Caco-2 (cell line): ENCODE measurements around the gene TMEM151A. TPM values are rescaled to one million over a fixed set of nuclear protein-coding genes. Genes with fewer than 3 reads are reported as not detected.

Experiments used
- BruUV-seq: library from RNA; stranded (reverse); fragments of 400-500 nt; replicated peaks from 2 replicates; lab custom pipeline; 2021; lab: Mats Ljungman, UMichigan
- CTCF ChIA-PET: fragments of 300-600 bp; sonication (Branson Sonifier 250); formaldehyde crosslinking; loops from one replicate; lab custom pipeline; 2022; ENCODE audit warnings: antibody characterized with exemption; lab: Charles Lee
- POLR2A ChIA-PET: fragments of 300-600 bp; sonication (Branson Sonifier 250); formaldehyde crosslinking; loops from one replicate; lab custom pipeline; 2022; ENCODE audit warnings: antibody characterized with exemption; lab: Charles Lee
- DNase-seq, 2 experiments: peaks; one replicate each; pipeline versions ENCODE4 v3.0.0 to v3.0.0-alpha.2; 2020 to 2022
- H3K27me3 ChIP-seq: replicated peaks from 2 replicates; pipeline ENCODE4 v1.6.0; 2011; ENCODE audit warnings: low read length; ENCODE audit not compliant: control insufficient read depth, insufficient read depth
- H3K36me3 ChIP-seq: 2 replicates; pipeline ENCODE4 v1.5.1; 2011; ENCODE audit warnings: low read length; ENCODE audit not compliant: control insufficient read depth, insufficient read depth
- H3K4me1 ChIP-seq: fragments of 250-450 bp; sonication (Bioruptor Pico); 2 replicates; pipeline ENCODE4 v1.5.1; 2020; ENCODE audit warnings: mild to moderate bottlenecking
- H3K4me3 ChIP-seq: 2 replicates; pipeline ENCODE4 v1.5.1; 2011; ENCODE audit warnings: low read depth, mild to moderate bottlenecking, control low read depth, low read length
- H3K9me3 ChIP-seq: fragments of 250-450 bp; sonication (Bioruptor Pico); 2 replicates; pipeline ENCODE4 v1.5.1; 2020; ENCODE audit warnings: mild to moderate bottlenecking, moderate library complexity
- H3K27ac Mint-ChIP-seq: one replicate; pipeline ENCODE4 v1.8.0; 2022; ENCODE audit warnings: mixed read lengths; ENCODE audit not compliant: unreplicated experiment
- H3K27me3 Mint-ChIP-seq: one replicate; pipeline ENCODE4 v1.8.0; 2022; ENCODE audit warnings: mixed read lengths; ENCODE audit not compliant: insufficient read depth, unreplicated experiment
- H3K36me3 Mint-ChIP-seq: one replicate; pipeline ENCODE4 v1.8.0; 2022; ENCODE audit warnings: mild to moderate bottlenecking, mixed read lengths; ENCODE audit not compliant: insufficient read depth, unreplicated experiment
- H3K4me1 Mint-ChIP-seq: one replicate; pipeline ENCODE4 v1.8.0; 2022; ENCODE audit warnings: low read depth, mixed read lengths; ENCODE audit not compliant: unreplicated experiment
- H3K4me3 Mint-ChIP-seq: one replicate; pipeline ENCODE4 v1.8.0; 2022; ENCODE audit warnings: mild to moderate bottlenecking, moderate library complexity, mixed read lengths; ENCODE audit not compliant: unreplicated experiment
- H3K9me3 Mint-ChIP-seq: one replicate; pipeline ENCODE4 v1.8.0; 2022; ENCODE audit warnings: mixed read lengths; ENCODE audit not compliant: unreplicated experiment
- intact Hi-C: fragments of 100-400 bp; cut with micrococcal nuclease; formaldehyde crosslinking; loops from one replicate; pipeline ENCODE4 v1.10.0; 2022; ENCODE audit not compliant: unreplicated experiment
- total RNA-seq: library from RNA; stranded (reverse); gene quantifications from 2 replicates; pipeline ENCODE4 v1.2.3, GENCODE V29; 2022
- TF ChIP-seq, protein P1 (sequence below), 2 experiments: fragments of 200-600 bp in 1 of 2; IDR thresholded peaks; 1 replicate in 1 of 2; 2 replicates in 1 of 2; pipeline versions ENCODE4 v1.5.1 to v1.8.0; 2011 to 2022; ENCODE audit warnings: antibody characterized with exemption in 1 of 2, control low read depth in 1 of 2, inconsistent platforms in 1 of 2, low read depth in 1 of 2, low read length in 1 of 2, mild to moderate bottlenecking in 1 of 2, moderate library complexity in 1 of 2; ENCODE audit not compliant: insufficient read depth in 1 of 2, severe bottlenecking in 1 of 2, unreplicated experiment in 1 of 2

The TMEM151A gene
- total RNA-seq, 1 experiment from 2014 or later = 0.68 TPM

DNA sequence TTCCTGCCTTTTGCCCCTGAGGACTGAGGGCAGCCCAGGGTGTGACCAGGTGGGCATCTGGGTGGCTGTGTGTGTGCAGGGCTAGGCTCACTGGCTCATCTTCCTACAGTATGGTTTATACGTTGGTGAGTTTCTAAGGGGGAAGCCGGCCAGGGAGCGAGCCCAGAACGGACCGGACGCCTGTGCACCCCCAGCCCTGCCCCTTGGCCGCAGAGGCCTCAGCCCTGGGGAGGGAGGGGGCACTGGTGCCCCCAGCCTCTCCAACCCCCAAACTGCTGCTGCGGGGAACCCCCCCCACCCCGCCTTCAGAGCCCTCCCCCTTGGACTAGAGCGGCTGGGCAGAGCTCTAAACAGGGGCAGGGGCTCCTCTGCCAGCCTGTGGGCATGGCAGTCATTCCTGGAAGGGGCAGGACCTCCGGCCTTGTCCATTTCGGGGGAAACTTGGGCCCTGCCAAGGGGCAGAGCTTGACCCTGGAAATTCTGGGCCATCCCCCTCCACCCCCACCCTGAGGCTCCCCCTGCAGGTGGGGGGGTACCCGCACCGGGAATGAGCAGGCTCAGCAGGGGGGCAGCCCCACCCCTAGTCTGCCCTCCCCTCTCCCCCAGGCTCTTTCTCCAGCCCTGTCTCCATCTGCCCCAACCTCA lies 8.1 kb upstream of the TMEM151A start:
- TF ChIP-seq, protein P1, sequence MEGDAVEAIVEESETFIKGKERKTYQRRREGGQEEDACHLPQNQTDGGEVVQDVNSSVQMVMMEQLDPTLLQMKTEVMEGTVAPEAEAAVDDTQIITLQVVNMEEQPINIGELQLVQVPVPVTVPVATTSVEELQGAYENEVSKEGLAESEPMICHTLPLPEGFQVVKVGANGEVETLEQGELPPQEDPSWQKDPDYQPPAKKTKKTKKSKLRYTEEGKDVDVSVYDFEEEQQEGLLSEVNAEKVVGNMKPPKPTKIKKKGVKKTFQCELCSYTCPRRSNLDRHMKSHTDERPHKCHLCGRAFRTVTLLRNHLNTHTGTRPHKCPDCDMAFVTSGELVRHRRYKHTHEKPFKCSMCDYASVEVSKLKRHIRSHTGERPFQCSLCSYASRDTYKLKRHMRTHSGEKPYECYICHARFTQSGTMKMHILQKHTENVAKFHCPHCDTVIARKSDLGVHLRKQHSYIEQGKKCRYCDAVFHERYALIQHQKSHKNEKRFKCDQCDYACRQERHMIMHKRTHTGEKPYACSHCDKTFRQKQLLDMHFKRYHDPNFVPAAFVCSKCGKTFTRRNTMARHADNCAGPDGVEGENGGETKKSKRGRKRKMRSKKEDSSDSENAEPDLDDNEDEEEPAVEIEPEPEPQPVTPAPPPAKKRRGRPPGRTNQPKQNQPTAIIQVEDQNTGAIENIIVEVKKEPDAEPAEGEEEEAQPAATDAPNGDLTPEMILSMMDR (IDR thresholded peaks at IDR 0.05; ENCODE audit: insufficient read depth in 1 of 2, low read depth in 1 of 2, low read length in 1 of 2, severe bottlenecking in 1 of 2, unreplicated experiment in 1 of 2) = peak in 1 of 2 experiments; percentile 15
- H3K9me3 ChIP-seq = no peaks in the 10 kb centered on the region
- no peaks in the 10 kb centered on the region for H3K27me3 Mint-ChIP-seq
- H3K4me1 Mint-ChIP-seq = peaks cover 25% of the 10 kb centered on the region
- peaks cover 12% of the 10 kb centered on the region for H3K4me1 ChIP-seq
- no peak overlapping the region for H3K4me3 Mint-ChIP-seq
- H3K4me3 ChIP-seq = no peak overlapping the region
- no peak overlapping the region for H3K27ac Mint-ChIP-seq
- intact Hi-C loops = no loop called here
- DNase-seq = no peak
- peaks cover 43% of the 10 kb centered on the region for H3K36me3 Mint-ChIP-seq
- H3K27me3 ChIP-seq = no peaks in the 10 kb centered on the region
- POLR2A ChIA-PET = no interaction called here
- peaks cover 5% of the 10 kb centered on the region; the same call in 1 of the 2 replicates for H3K36me3 ChIP-seq
- CTCF ChIA-PET = interaction anchor here (0.6 to 1.0 kb wide), 4 partner anchors 8 to 1245 kb away, joined by 3 to 9 read pairs (median 6); partner anchors contain the start of gene TMEM151A
- H3K9me3 Mint-ChIP-seq = no peaks in the 10 kb centered on the region
- BruUV-seq = no TSS peak

- Mint-ChIP-seq H3K27ac (no peak overlapping the region), H3K4me1 (peaks cover 15% of the 10 kb centered on the region), H3K9me3 (no peaks in the 10 kb centered on the region), H3K27me3 (no peaks in the 10 kb centered on the region), H3K36me3 (peaks cover 42% of the 10 kb centered on the region), H3K4me3 (no peak overlapping the region)
- TF ChIP-seq, protein P1 (IDR thresholded peaks at IDR 0.05; ENCODE audit: insufficient read depth in 1 of 2, low read depth in 1 of 2, low read length in 1 of 2, severe bottlenecking in 1 of 2, unreplicated experiment in 1 of 2) = no peak
- no TSS peak for BruUV-seq
- POLR2A ChIA-PET = no interaction called here
- intact Hi-C loops = no loop called here
- H3K4me1 ChIP-seq = peaks cover 12% of the 10 kb centered on the region
- CTCF ChIA-PET = interaction anchor here (0.6 to 0.7 kb wide), 2 partner anchors 12 to 14 kb away, joined by 7 to 9 read pairs; no protein-coding TSS in a partner anchor
- no peak for DNase-seq
- H3K36me3 ChIP-seq = peaks cover 5% of the 10 kb centered on the region; the same call in 1 of the 2 replicates
- no peaks in the 10 kb centered on the region for H3K9me3 ChIP-seq
- H3K4me3 ChIP-seq = no peak overlapping the region
- no peaks in the 10 kb centered on the region for H3K27me3 ChIP-seq
Observed at GRCh38 chr11:66284526-66285078, 7.1 kb upstream of the TMEM151A start.

DNA sequence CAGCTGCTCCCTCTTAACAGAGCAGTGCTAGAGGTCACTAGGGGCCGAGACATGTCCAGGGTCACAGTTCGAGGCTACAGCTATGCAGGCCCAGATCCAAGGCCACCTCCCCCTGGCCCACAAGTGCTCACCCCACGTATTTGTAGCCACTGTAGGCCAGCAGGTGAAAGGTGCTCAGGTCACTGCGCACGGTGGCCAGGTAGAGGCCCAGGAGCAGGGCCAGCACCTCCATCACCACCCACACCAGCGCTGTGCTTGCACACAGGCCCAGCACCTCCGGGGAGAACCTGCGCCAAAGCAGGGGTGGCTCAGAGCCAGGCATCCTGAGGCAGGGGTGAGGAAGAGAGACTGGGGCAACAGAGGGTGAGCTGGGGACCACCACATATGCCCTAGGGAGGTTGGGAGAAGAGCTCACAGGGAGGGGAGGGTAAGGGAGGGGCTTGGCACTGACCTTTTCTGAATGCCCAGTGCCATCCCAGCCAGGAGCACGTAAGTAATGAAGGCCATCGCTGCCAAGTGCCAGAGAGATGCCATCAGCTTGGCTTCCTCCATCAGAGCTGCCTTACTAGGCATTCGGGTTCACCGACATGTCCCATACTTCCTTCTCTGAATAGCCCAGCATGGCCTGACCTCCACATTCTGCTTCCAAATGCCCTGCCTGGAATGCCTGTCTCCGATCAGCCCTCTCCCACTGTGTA lies 6.3 kb upstream of the TMEM151A start:
- Histone ChIP-seq H3K4me3 (no peak overlapping the region), H3K4me1 (peaks cover 20% of the 10 kb centered on the region), H3K9me3 (no peaks in the 10 kb centered on the region), H3K27me3 (no peaks in the 10 kb centered on the region), H3K36me3 (peaks cover 5% of the 10 kb centered on the region; the same call in 1 of the 2 replicates)
- TF ChIP-seq, protein P1 (IDR thresholded peaks at IDR 0.05; ENCODE audit: insufficient read depth in 1 of 2, low read depth in 1 of 2, low read length in 1 of 2, severe bottlenecking in 1 of 2, unreplicated experiment in 1 of 2) = no peak
- intact Hi-C loops = no loop called here
- Mint-ChIP-seq H3K4me3 (no peak overlapping the region), H3K9me3 (no peaks in the 10 kb centered on the region), H3K27me3 (no peaks in the 10 kb centered on the region), H3K36me3 (peaks cover 45% of the 10 kb centered on the region), H3K27ac (no peak overlapping the region), H3K4me1 (peaks cover 18% of the 10 kb centered on the region)
- peak in 1 of 2 experiments; percentile 25 for DNase-seq
- POLR2A ChIA-PET = no interaction called here
- no TSS peak for BruUV-seq
- CTCF ChIA-PET = interaction anchor here (0.6 kb wide), 1 partner anchor 72 kb away, joined by 3 read pairs; no protein-coding TSS in a partner anchor
